GM12874 (cell line): ENCODE results near the gene RFXANK.

Source experiments
- CTCF ChIP-seq: IDR thresholded peaks from 2 replicates; pipeline ENCODE4 v1.5.1; 2011; ENCODE audit warnings: low read depth, mild to moderate bottlenecking, control low read depth, low read length, moderate library complexity; ENCODE audit not compliant: insufficient read depth

Gene RFXANK

GRCh38 chr19:19230999-19231398, 38.9 kb downstream of the RFXANK start:
- TF ChIP-seq CTCF = no peak

DNA sequence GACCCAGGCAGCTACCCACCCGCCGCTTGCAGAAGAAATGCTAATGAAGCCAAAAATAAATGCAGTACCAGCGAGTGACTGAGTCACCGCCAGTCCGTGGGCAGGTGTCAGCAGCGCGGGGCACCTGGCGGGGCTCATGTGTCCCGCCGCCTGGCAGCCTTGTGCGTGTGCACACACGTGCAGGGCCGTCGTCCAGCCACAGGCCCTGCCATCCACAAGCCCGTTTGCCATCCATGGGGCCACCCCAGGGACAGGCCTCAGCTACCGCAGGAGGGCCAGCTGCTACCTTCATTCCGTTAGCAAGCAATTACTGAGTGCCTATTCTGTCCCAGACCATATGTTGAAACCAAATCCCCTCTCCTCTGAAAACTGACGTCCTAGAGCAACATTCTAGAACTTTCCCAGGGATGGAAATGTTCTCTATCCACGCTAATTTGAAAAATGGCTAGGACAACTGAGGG, 40.2 kb downstream of the RFXANK start:
- TF ChIP-seq CTCF = no peak

DNA sequence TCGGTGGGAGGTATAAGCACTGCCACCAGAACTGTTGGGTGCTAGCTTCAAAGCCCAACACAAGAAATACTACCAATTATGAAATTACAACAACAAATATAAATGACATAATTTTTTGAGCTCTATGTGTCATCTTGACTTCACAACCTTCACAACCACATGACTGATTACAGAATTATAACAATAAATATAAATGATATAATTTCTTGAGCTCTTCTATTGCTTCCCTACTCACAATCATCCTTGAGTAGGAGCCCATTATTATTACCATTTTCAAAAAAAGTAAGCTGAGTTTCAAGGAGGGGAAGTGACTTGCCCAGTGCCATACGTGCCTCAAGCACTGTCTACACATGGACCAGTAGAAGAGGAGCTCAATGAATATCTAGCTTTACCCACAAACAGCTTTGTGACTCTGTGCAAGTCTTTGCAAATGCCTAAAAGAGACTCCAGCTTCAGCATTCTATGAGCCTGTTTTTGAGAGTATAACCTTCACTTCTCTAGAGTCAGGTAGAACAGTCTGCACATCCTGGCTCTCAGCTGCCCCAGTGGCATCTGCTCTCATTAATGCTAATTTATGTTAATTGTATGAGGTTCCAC, 42.3 kb downstream of the RFXANK start:
- no peak for TF ChIP-seq CTCF

- no peak for TF ChIP-seq CTCF
Measured at GRCh38 chr19:19236173-19236572, 44.1 kb downstream of the RFXANK start.

- TF ChIP-seq CTCF = no peak
Measured at GRCh38 chr19:19238126-19238894, 46.3 kb downstream of the RFXANK start.

GRCh38 chr19:19239675-19240074, 47.6 kb downstream of the RFXANK start:
- no peak for TF ChIP-seq CTCF

DNA sequence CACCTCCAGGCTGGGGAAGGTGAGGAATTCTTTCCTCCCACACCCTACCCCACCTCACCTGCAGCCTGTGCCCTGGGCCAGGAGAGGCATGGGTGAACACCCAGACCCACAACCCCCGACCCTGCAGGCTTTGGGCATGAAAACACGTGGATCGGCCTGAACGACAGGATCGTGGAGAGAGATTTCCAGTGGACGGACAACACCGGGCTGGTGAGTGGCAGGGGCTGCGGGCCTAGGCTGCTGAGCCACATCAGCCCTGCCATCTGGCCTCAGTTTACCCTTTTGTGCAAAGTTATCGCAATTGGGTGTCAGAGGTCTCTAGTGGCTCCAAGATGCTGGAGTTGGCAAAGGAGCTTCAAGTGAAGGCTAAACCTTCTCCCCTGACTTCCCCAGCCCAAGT, 48.4 kb downstream of the RFXANK start:
- TF ChIP-seq CTCF = no peak
